KOPT-K1 (cell line): ENCODE measurements around the gene PLXNA2.

ENCODE experiments used
- H3K27ac ChIP-seq: fragments of 200-600 bp; sonication (generic); 2 replicates; pipeline ENCODE4 v1.5.1; 2016; ENCODE audit warnings: antibody characterized with exemption, mild to moderate bottlenecking, low read depth, low read length; ENCODE audit not compliant: poor library complexity, severe bottlenecking
- H3K36me3 ChIP-seq: fragments of 200-600 bp; sonication (generic); 2 replicates; pipeline ENCODE4 v1.5.1; 2017; ENCODE audit warnings: antibody characterized with exemption, mild to moderate bottlenecking, low read length, moderate library complexity; ENCODE audit not compliant: insufficient read depth
- H3K9me3 ChIP-seq: fragments of 200-600 bp; sonication (generic); 2 replicates; pipeline ENCODE4 v1.5.1; 2017; ENCODE audit warnings: antibody characterized with exemption, low read length, mild to moderate bottlenecking; ENCODE audit not compliant: insufficient read depth, poor library complexity, severe bottlenecking

The PLXNA2 gene

GRCh38 chr1:207997486-207998268 is 246.5 kb downstream of the PLXNA2 start:
- H3K36me3 ChIP-seq = no peaks in the 10 kb centered on the region
- H3K9me3 ChIP-seq = no peaks in the 10 kb centered on the region
- no peak overlapping the region for H3K27ac ChIP-seq

- Histone ChIP-seq H3K27ac (no peak overlapping the region), H3K36me3 (no peaks in the 10 kb centered on the region), H3K9me3 (no peaks in the 10 kb centered on the region)
Observed at GRCh38 chr1:207996636-207997035, 247.5 kb downstream of the PLXNA2 start.

- H3K9me3 ChIP-seq = no peaks in the 10 kb centered on the region
- H3K36me3 ChIP-seq = no peaks in the 10 kb centered on the region
- H3K27ac ChIP-seq = no peak overlapping the region
Observed at GRCh38 chr1:207995576-207995975, 248.6 kb downstream of the PLXNA2 start.

DNA sequence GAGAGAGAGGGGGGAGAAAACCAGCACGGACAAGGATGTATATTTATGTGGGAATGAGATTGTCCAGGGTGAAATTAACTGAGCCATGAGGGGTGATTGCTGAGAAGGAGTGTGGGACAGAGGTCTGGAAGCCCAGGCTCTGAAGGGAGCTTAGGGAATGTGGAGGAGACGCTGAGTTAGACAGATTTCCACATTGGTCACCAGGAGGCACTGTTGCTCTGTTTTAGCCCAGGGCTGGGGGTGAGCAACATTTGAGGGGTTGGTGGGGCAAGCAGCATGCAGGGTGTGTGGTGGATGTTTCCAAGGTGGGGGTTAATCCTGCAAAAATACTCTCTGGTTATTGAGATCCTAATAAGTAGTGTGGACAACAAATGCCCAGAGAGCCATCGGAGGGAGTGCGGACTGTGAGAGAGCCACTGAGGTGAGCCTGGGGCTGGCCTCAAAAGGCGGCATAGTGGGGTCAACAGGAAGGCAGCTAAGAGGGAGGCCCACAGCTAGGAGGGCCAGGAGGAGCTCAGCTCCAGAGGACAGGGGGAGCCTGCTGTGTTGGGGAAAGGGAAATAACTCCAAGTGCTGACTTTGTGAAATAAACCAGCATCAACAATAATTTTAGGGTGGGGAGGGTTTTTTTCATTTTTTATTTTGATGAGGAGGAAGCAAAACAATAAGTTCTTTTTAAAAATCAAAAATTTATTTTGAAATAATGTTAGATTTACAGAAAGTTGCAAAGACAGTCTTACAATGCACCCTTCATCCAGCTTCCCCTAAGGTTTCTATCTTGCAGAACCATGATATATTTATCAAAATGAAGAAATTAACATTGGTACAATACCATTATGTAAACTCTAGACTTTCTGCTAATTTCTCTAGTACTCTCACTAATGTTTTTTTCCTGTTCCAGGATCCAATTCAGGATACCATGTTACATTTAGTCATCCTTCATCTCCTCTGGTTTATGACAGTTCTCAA is 250.4 kb downstream of the PLXNA2 start:
- H3K27ac ChIP-seq = no peak overlapping the region
- H3K36me3 ChIP-seq = no peaks in the 10 kb centered on the region
- no peaks in the 10 kb centered on the region for H3K9me3 ChIP-seq

DNA sequence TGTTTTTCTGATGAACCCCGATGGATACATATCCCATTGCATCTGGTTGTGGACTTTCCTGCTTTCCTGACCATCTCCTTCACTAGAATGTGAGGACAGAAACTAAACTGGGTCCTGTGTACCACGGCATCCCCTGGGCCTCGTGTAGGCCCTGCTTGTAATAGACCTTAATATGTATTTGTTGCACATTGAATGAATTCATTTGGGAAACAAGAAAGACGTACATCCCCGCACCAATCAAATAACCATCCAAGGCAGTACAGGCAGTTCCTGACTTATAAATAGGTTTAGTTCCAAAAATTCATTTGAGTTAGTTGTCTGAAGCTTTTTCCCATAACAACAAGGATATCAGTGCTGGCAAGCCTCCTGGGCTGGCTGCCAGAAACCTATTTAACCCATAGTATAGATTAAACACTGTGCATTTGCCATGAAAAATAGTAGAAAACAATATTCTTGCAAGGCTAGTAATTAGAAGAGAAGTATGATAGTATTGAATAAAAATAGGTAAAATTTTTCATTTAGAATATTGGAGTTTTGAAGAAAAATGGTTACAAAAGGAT is 251.4 kb downstream of the PLXNA2 start:
- H3K36me3 ChIP-seq = no peaks in the 10 kb centered on the region
- H3K27ac ChIP-seq = no peak overlapping the region
- no peaks in the 10 kb centered on the region for H3K9me3 ChIP-seq

- H3K9me3 ChIP-seq = no peaks in the 10 kb centered on the region
- H3K27ac ChIP-seq = no peak overlapping the region
- H3K36me3 ChIP-seq = no peaks in the 10 kb centered on the region
Observed at GRCh38 chr1:207991583-207992026, 252.6 kb downstream of the PLXNA2 start.

GRCh38 chr1:207990876-207991582 is 253.2 kb downstream of the PLXNA2 start:
- H3K36me3 ChIP-seq = no peaks in the 10 kb centered on the region
- no peak overlapping the region for H3K27ac ChIP-seq
- no peaks in the 10 kb centered on the region for H3K9me3 ChIP-seq

GRCh38 chr1:207990455-207990854 is 253.7 kb downstream of the PLXNA2 start:
- Histone ChIP-seq H3K27ac (no peak overlapping the region), H3K9me3 (no peaks in the 10 kb centered on the region), H3K36me3 (no peaks in the 10 kb centered on the region)

GRCh38 chr1:207988326-207989165 is 255.6 kb downstream of the PLXNA2 start:
- no peaks in the 10 kb centered on the region for H3K36me3 ChIP-seq
- H3K9me3 ChIP-seq = no peaks in the 10 kb centered on the region
- H3K27ac ChIP-seq = no peak overlapping the region

DNA sequence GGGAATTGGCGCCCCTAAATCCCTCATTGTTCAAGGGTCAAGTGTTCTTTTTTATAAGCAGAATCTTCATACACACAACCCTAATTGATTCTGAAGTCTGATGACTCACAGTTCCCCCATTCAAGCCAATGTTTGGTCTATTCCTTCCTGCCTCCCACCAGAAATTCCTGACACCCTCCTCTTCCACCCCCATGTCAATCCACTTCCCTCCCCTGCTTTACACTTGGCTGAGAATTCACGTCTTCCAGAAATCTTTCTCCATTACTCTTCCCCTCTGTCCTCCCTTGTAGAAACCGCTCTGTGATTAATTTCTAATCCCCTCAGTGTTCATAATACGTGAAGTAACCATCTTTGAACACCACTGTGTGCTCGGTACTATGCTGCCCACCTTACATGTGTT is 257.0 kb downstream of the PLXNA2 start:
- H3K27ac ChIP-seq = no peak overlapping the region
- H3K9me3 ChIP-seq = no peaks in the 10 kb centered on the region
- H3K36me3 ChIP-seq = no peaks in the 10 kb centered on the region

- no peaks in the 10 kb centered on the region for H3K36me3 ChIP-seq
- no peak overlapping the region for H3K27ac ChIP-seq
- no peaks in the 10 kb centered on the region for H3K9me3 ChIP-seq
Observed at GRCh38 chr1:207985996-207986395, 258.2 kb downstream of the PLXNA2 start.

DNA sequence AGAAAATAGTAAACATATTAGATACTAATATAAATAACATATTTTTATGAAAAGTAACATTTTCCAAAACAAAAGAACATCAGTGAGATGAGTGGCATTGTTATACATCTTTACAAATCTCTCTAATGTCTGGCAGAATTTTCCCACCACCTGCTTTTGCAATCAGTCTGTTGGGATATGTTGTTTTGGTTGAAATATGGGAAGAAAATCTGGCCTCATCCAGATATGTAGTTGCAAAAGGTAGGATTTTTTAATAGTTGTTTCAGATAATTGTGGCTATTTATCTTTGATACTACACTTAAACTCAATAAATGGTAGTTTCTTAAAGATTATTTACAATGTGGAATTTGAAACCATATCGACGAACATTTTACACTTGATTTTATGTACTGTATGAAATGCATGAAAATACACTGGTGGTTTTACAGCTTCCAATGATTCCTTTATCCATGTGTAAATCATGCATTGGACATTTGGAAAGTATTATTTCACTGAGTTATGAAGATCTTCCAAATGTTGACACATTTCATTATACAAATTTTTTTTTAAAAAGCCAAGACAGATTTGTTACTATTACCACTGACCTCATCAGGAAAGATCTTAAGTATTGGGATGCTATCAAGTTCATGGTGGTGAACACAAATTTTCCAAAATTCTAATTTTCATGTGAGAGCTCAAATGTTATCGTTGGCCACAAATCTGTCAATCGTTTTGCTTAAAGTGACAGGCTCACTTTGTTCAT is 259.2 kb downstream of the PLXNA2 start:
- H3K36me3 ChIP-seq = no peaks in the 10 kb centered on the region

GRCh38 chr1:207983044-207983635 is 261.0 kb downstream of the PLXNA2 start:
- Histone ChIP-seq H3K9me3 (no peaks in the 10 kb centered on the region), H3K36me3 (no peaks in the 10 kb centered on the region), H3K27ac (no peak overlapping the region)

More for the DNA sequence above, 259.2 kb downstream of the PLXNA2 start:
- Histone ChIP-seq H3K27ac (no peak overlapping the region), H3K9me3 (no peaks in the 10 kb centered on the region)
